ENCODE data around the gene GNAT2. TPM values are rescaled to one million over a fixed set of nuclear protein-coding genes. Genes with fewer than 3 reads are reported as not detected.
A peak's percentile ranks its signal among the peaks of the same experiment; 100 is the strongest.

GNAT2 gene
- total RNA-seq, 4 donors from 2014 or later = not detected

- Histone ChIP-seq H3K36me3 (no peaks in the 10 kb centered on the region), H3K4me3 (no peak overlapping the region), H3K27me3 (no peaks in the 10 kb centered on the region), H3K27ac (no peak overlapping the region), H3K4me1 (peaks cover 0 to 9% (median 8%) of the 10 kb centered on the region in 4 donors), H3K9me3 (no peaks in the 10 kb centered on the region)
- in situ Hi-C loops (cut with MboI; ENCODE audit: low pct_ligation_motif_present in 1 of 4, low pct_unique_long_range_greater_than_20kb in 1 of 4, low sequenced_read_pairs in 3 of 4) = loop anchor here in 1 of 4 donors (5.0 kb wide), 1 partner anchor 128 kb away; no protein-coding TSS in a partner anchor
- no peak for TF ChIP-seq CTCF (IDR thresholded peaks at IDR 0.05)
- TF ChIP-seq POLR2A (IDR thresholded peaks at IDR 0.05) = no peak
- no peak for TF ChIP-seq POLR2AphosphoS5 (IDR thresholded peaks at IDR 0.05)
- TF ChIP-seq EP300 (IDR thresholded peaks at IDR 0.05; ENCODE audit: low read depth) = no peak
- no peak for DNase-seq
- intact Hi-C loops (cut with DNase I; ENCODE audit: low total_unique reads) = loop anchor here (5.0 kb wide), 1 partner anchor 128 kb away; no protein-coding TSS in a partner anchor
- WGBS, 2 donors (ENCODE audit: low coverage in 1 of 2) = no CpG with 5 or more reads among the region's 10 CpGs
Observed at GRCh38 chr1:109644670-109645069, 25.3 kb upstream of the GNAT2 start.

GRCh38 chr1:109643385-109644230 is 24.2 kb upstream of the GNAT2 start:
- in situ Hi-C loops (cut with MboI; ENCODE audit: low pct_ligation_motif_present in 1 of 4, low pct_unique_long_range_greater_than_20kb in 1 of 4, low sequenced_read_pairs in 3 of 4) = loop anchor here in 1 of 4 donors (5.0 kb wide), 1 partner anchor 129 kb away; no protein-coding TSS in a partner anchor
- no peak overlapping the region for H3K27ac ChIP-seq

GRCh38 chr1:109642626-109643025 is 23.2 kb upstream of the GNAT2 start:
- Histone ChIP-seq H3K27ac (no peak overlapping the region), H3K9me3 (no peaks in the 10 kb centered on the region), H3K36me3 (no peaks in the 10 kb centered on the region), H3K4me1 (peaks cover 0 to 9% (median 8%) of the 10 kb centered on the region in 4 donors), H3K4me3 (no peak overlapping the region), H3K27me3 (no peaks in the 10 kb centered on the region)
- in situ Hi-C loops (cut with MboI; ENCODE audit: low pct_ligation_motif_present in 1 of 4, low pct_unique_long_range_greater_than_20kb in 1 of 4, low sequenced_read_pairs in 3 of 4) (loop anchor here in 1 of 4 donors (5.0 kb wide), 1 partner anchor 130 kb away; no protein-coding TSS in a partner anchor), intact Hi-C loops (cut with DNase I; ENCODE audit: low total_unique reads) (loop anchor here (5.0 kb wide), 1 partner anchor 130 kb away; no protein-coding TSS in a partner anchor)
- DNase-seq = no peak
- TF ChIP-seq CTCF (IDR thresholded peaks at IDR 0.05) (no peak), POLR2A (IDR thresholded peaks at IDR 0.05) (no peak), POLR2AphosphoS5 (IDR thresholded peaks at IDR 0.05) (no peak), EP300 (IDR thresholded peaks at IDR 0.05; ENCODE audit: low read depth) (no peak)
- WGBS, 2 donors (ENCODE audit: low coverage in 1 of 2) = 60 to 62% methylated on average over 3 of the region's 3 CpGs

More at GRCh38 chr1:109643385-109644230, 24.2 kb upstream of the GNAT2 start:
- TF ChIP-seq POLR2A (IDR thresholded peaks at IDR 0.05) = no peak
- TF ChIP-seq CTCF (IDR thresholded peaks at IDR 0.05) = peak; percentile 85 to 90 (median 88)
- no peak for TF ChIP-seq POLR2AphosphoS5 (IDR thresholded peaks at IDR 0.05)
- no peak for TF ChIP-seq EP300 (IDR thresholded peaks at IDR 0.05; ENCODE audit: low read depth)
- intact Hi-C loops (cut with DNase I; ENCODE audit: low total_unique reads) = loop anchor here (5.0 kb wide), 1 partner anchor 129 kb away; no protein-coding TSS in a partner anchor
- 49% methylated on average over 24 of the region's 32 CpGs; no CpG with 5 or more reads in 1 of the 2 donors for WGBS, 2 donors (ENCODE audit: low coverage in 1 of 2)
- DNase-seq = peak; percentile 92
- H3K27me3 ChIP-seq = no peaks in the 10 kb centered on the region
- H3K9me3 ChIP-seq = no peaks in the 10 kb centered on the region
- H3K4me1 ChIP-seq = peaks cover 0 to 9% (median 8%) of the 10 kb centered on the region in 4 donors
- H3K4me3 ChIP-seq = no peak overlapping the region
- H3K36me3 ChIP-seq = no peaks in the 10 kb centered on the region

- DNase-seq = no peak
- H3K4me3 ChIP-seq = no peak overlapping the region
- H3K4me1 ChIP-seq = peaks cover 0 to 9% (median 8%) of the 10 kb centered on the region in 4 donors
- H3K27me3 ChIP-seq = no peaks in the 10 kb centered on the region
- no peaks in the 10 kb centered on the region for H3K9me3 ChIP-seq
- H3K27ac ChIP-seq = no peak overlapping the region
- in situ Hi-C loops (cut with MboI; ENCODE audit: low pct_ligation_motif_present in 1 of 4, low pct_unique_long_range_greater_than_20kb in 1 of 4, low sequenced_read_pairs in 3 of 4) (loop anchor here in 1 of 4 donors (5.0 kb wide), 1 partner anchor 130 kb away; no protein-coding TSS in a partner anchor), intact Hi-C loops (cut with DNase I; ENCODE audit: low total_unique reads) (loop anchor here (5.0 kb wide), 1 partner anchor 130 kb away; no protein-coding TSS in a partner anchor)
- no peak for TF ChIP-seq POLR2AphosphoS5 (IDR thresholded peaks at IDR 0.05)
- TF ChIP-seq CTCF (IDR thresholded peaks at IDR 0.05) = no peak
- no peak for TF ChIP-seq EP300 (IDR thresholded peaks at IDR 0.05; ENCODE audit: low read depth)
- TF ChIP-seq POLR2A (IDR thresholded peaks at IDR 0.05) = no peak
- no peaks in the 10 kb centered on the region for H3K36me3 ChIP-seq
- 83 to 93% methylated on average over 2 of the region's 2 CpGs for WGBS, 2 donors (ENCODE audit: low coverage in 1 of 2)
Observed at GRCh38 chr1:109641861-109642260, 22.4 kb upstream of the GNAT2 start.
